Measurements from ENCODE around the gene STXBP1. TPM values are rescaled to one million over a fixed set of nuclear protein-coding genes. Genes with fewer than 3 reads are reported as not detected.

STXBP1 gene
- total RNA-seq, 1 donor = 19.9 TPM

DNA sequence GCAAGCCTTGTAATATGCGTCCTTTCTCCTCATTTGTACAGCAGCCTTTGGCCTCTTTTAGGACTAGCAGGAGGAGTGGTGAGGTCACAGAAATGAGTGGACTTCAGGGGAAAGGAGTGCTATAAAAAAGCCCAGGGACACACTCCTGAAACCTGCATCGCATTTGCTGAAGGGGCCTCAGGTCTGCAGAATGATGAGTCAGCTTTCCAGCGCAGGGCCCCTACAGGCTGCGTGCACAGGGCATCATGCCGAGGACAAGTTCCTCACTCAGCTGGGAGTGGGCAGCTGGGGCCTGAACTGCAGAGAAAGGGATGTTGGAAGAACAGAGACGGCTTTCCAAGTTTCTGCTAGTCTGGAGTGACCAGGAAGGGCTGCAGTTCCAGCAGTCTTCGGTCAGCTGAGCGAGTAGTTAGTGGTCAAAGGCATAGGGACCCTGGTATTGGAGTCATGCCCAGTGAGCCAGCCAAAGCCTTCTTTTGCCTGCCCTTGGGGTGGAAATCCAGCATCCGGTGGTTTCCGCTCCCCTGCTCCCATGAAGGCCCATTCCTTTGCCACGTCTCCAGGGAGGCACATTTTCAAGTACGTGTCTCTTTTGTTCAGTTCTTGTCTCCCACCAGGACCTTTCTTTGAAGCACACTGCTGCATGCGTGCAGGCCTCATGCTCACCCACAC, 77.4 kb downstream of the STXBP1 start:
- H3K4me3 ChIP-seq (ENCODE audit: low read depth, low read length) = no peak overlapping the region
- no peak for DNase-seq (ENCODE audit: low read depth)
- TF ChIP-seq, protein P1, sequence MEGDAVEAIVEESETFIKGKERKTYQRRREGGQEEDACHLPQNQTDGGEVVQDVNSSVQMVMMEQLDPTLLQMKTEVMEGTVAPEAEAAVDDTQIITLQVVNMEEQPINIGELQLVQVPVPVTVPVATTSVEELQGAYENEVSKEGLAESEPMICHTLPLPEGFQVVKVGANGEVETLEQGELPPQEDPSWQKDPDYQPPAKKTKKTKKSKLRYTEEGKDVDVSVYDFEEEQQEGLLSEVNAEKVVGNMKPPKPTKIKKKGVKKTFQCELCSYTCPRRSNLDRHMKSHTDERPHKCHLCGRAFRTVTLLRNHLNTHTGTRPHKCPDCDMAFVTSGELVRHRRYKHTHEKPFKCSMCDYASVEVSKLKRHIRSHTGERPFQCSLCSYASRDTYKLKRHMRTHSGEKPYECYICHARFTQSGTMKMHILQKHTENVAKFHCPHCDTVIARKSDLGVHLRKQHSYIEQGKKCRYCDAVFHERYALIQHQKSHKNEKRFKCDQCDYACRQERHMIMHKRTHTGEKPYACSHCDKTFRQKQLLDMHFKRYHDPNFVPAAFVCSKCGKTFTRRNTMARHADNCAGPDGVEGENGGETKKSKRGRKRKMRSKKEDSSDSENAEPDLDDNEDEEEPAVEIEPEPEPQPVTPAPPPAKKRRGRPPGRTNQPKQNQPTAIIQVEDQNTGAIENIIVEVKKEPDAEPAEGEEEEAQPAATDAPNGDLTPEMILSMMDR (IDR thresholded peaks at IDR 0.05; ENCODE audit: insufficient read depth, low read depth, low read length) = no peak

DNA sequence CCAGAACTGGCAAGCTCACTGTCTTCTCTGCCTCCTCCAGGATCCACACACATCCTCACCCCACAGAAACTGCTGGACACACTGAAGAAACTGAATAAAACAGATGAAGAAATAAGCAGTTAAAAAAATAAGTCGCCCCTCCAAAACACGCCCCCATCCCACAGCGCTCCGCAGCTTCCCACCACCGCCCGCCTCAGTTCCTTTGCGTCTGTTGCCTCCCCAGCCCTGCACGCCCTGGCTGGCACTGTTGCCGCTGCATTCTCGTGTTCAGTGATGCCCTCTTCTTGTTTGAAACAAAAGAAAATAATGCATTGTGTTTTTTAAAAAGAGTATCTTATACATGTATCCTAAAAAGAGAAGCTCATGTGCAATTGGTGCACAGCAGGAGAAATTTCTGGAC, 78.7 kb downstream of the STXBP1 start:
- TF ChIP-seq, protein P1 (IDR thresholded peaks at IDR 0.05; ENCODE audit: insufficient read depth, low read depth, low read length) = no peak
- H3K4me3 ChIP-seq (ENCODE audit: low read depth, low read length) = no peak overlapping the region
- DNase-seq (ENCODE audit: low read depth) = no peak

DNA sequence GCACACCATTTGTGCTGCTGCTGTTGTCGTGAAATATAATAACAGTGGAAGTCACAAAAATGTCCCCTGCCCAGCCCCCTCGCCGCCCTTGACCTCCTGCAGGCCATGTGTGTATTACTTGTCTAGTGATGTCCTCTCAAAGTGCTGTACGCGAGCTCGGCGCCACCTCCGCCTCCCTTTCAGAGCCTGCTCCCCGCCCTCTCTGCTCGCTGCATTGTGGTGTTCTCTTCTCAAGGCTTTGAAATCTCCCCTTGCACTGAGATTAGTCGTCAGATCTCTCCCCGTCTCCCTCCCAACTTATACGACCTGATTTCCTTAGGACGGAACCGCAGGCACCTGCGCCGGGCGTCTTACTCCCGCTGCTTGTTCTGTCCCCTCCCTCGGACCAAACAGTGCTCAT, 80.0 kb downstream of the STXBP1 start:
- no peak for DNase-seq (ENCODE audit: low read depth)
- TF ChIP-seq, protein P1 (IDR thresholded peaks at IDR 0.05; ENCODE audit: insufficient read depth, low read depth, low read length) = no peak
- no peak overlapping the region for H3K4me3 ChIP-seq (ENCODE audit: low read depth, low read length)

DNA sequence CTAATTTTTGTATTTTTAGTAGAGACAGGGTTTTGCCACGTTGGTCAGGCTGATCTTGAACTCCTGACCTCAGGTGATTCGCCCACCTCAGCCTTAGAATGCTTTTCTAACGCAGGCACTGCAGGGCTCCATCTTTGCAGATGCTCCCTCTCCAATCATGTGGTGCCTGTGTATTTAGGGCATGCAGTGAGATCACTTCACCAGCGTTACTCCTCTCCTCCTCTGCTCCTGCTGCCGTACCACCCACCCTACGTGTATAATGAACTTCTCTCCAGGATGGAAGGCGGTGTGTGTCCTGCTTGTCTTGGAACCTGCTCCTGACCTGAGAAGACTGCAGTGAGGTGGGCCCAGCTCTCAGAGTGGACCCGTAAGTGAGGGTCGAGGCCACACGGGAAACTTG, 81.1 kb downstream of the STXBP1 start:
- H3K4me3 ChIP-seq (ENCODE audit: low read depth, low read length) = no peak overlapping the region
- TF ChIP-seq, protein P1 (IDR thresholded peaks at IDR 0.05; ENCODE audit: insufficient read depth, low read depth, low read length) = no peak
- DNase-seq (ENCODE audit: low read depth) = no peak

DNA sequence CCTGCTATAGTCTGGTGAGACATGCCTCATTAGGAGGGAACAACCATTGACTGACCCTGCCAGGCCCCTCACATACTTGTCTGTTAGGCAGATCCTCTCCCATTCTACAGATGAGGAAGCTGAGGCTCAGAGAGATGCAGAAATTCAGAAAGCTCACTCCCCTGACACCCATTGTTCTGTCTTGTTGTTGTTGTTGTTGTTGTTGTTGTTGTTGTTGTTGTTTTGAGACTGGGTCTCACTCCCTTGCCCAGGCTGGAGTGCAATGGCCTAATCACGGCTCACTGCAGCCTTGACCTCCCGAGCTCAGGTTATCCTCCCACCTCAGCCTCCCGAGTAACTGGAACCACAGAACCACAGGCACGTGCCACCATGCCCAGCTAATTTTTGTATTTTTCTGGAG, 81.6 kb downstream of the STXBP1 start:
- TF ChIP-seq, protein P1 (IDR thresholded peaks at IDR 0.05; ENCODE audit: insufficient read depth, low read depth, low read length) = no peak
- DNase-seq (ENCODE audit: low read depth) = no peak
- H3K4me3 ChIP-seq (ENCODE audit: low read depth, low read length) = no peak overlapping the region

DNA sequence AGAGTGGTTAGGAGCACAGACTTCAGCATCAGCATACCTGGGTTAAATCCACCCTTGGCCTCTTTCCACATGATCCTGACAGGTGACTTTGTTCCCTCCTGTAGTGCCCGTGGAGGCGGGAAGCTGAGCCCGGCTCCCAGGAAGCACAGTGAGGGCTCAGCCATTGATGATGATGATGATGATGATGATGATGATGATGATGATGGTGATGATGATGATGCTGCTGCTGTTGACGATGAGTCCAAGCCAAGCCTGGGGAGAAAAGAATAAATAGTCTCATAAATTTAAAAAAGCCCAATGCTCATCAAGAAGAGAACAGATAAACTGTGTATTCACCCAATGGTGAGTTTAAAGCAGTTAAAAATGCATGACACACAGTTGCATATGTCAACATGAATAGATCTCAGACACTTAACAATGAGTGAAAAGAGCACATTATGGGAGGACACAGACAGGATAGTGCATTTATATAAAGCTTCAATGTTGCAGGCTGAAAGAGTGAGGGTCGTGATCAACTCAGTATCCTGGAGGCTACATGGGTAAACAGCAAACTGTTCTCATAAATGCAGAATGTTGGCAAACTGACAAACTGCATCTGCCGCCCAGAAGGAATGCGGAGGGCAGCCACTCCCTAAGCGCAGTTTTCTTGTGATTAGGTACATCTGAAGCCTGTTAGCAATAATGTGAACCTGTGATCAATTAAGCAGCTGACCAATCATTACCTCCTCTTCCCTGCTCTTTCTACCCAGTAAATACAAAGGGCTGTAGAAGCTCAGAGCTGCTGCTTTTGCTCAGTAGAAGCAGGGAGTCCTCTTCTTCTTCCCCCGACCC, 83.0 kb downstream of the STXBP1 start:
- no peak overlapping the region for H3K4me3 ChIP-seq (ENCODE audit: low read depth, low read length)
- no peak for DNase-seq (ENCODE audit: low read depth)
- TF ChIP-seq, protein P1 (IDR thresholded peaks at IDR 0.05; ENCODE audit: insufficient read depth, low read depth, low read length) = no peak

All from fibroblast of villous mesenchyme (primary cell).